GM23338 (cell line): ENCODE results near the gene USP49. TPM values are rescaled to one million over a fixed set of nuclear protein-coding genes. Genes with fewer than 3 reads are reported as not detected.

ENCODE experiments used
- ATAC-seq: fragments of 200-7000 bp; cut with Tn5 transposase; 3 replicates; pipeline ENCODE4 v1.9.1; 2020
- DNase-seq: peaks from one replicate; pipeline ENCODE4 v3.0.0-alpha.2; 2015; ENCODE audit warnings: low spot score
- H2AFZ ChIP-seq: fragments of 200-600 bp; sonication (generic); 2 replicates; pipeline ENCODE4 v1.8.0; 2016; ENCODE audit warnings: antibody characterized with exemption, mild to moderate bottlenecking, moderate library complexity
- H3F3A ChIP-seq: fragments of 200-600 bp; sonication (generic); replicated peaks from 2 replicates; pipeline ENCODE4 v1.8.0; 2017; ENCODE audit warnings: antibody characterized with exemption, mixed run types, low read depth
- H3K27ac ChIP-seq: fragments of 200-600 bp; sonication (generic); 2 replicates; pipeline ENCODE4 v1.6.1; 2016; ENCODE audit warnings: low read depth
- H3K27me3 ChIP-seq: fragments of 200-600 bp; sonication (generic); 2 replicates; pipeline ENCODE4 v1.8.0; 2016; ENCODE audit warnings: mild to moderate bottlenecking, mixed run types, moderate library complexity; ENCODE audit not compliant: insufficient read depth
- H3K36me3 ChIP-seq: fragments of 200-600 bp; sonication (generic); 2 replicates; pipeline ENCODE4 v1.8.0; 2016; ENCODE audit warnings: mild to moderate bottlenecking; ENCODE audit not compliant: insufficient read depth
- H3K4me1 ChIP-seq: fragments of 200-600 bp; sonication (generic); 2 replicates; pipeline ENCODE4 v1.8.0; 2016; ENCODE audit warnings: mild to moderate bottlenecking, moderate library complexity; ENCODE audit not compliant: insufficient read depth
- H3K4me2 ChIP-seq: fragments of 200-600 bp; sonication (generic); 2 replicates; pipeline ENCODE4 v1.7.1; 2017; ENCODE audit warnings: mixed run types
- H3K4me3 ChIP-seq: fragments of 200-600 bp; sonication (generic); 2 replicates; pipeline ENCODE4 v1.6.1; 2016; ENCODE audit warnings: mixed run types
- H3K79me2 ChIP-seq: fragments of 200-600 bp; sonication (generic); replicated peaks from 2 replicates; pipeline ENCODE4 v1.8.0; 2017; ENCODE audit warnings: mild to moderate bottlenecking; ENCODE audit not compliant: insufficient read depth
- H3K9me2 ChIP-seq: fragments of 200-600 bp; sonication (generic); 2 replicates; pipeline ENCODE4 v1.8.0; 2017; ENCODE audit not compliant: insufficient read depth
- H4K20me1 ChIP-seq: fragments of 200-600 bp; sonication (generic); replicated peaks from 2 replicates; pipeline ENCODE4 v1.8.0; 2017; ENCODE audit warnings: mild to moderate bottlenecking; ENCODE audit not compliant: insufficient read depth
- H3K27ac Mint-ChIP-seq: 2 replicates; pipeline ENCODE4 v1.8.0; 2020; ENCODE audit warnings: inconsistent platforms, mild to moderate bottlenecking, moderate library complexity, mixed read lengths
- H3K27me3 Mint-ChIP-seq: 3 replicates; pipeline ENCODE4 v1.8.0; 2022; ENCODE audit warnings: low read depth, mild to moderate bottlenecking, moderate library complexity, mixed read lengths, inconsistent platforms; ENCODE audit not compliant: insufficient read depth, poor library complexity
- H3K36me3 Mint-ChIP-seq: 3 replicates; pipeline ENCODE4 v1.8.0; 2021; ENCODE audit warnings: low read depth, mild to moderate bottlenecking, inconsistent platforms, moderate library complexity, mixed read lengths
- H3K4me1 Mint-ChIP-seq: 3 replicates; pipeline ENCODE4 v1.8.0; 2020; ENCODE audit warnings: mild to moderate bottlenecking, inconsistent platforms, mixed read lengths
- H3K4me3 Mint-ChIP-seq: 3 replicates; pipeline ENCODE4 v1.8.0; 2021; ENCODE audit warnings: moderate library complexity, mild to moderate bottlenecking, inconsistent platforms, mixed read lengths
- H3K9me3 Mint-ChIP-seq: 3 replicates; pipeline ENCODE4 v1.8.0; 2020; ENCODE audit warnings: moderate library complexity, mild to moderate bottlenecking, inconsistent platforms, mixed read lengths
- CREB1 ChIP-seq: fragments of 250-450 bp; sonication (Bioruptor Pico); IDR thresholded peaks from 2 replicates; pipeline ENCODE4 v1.5.0; 2020; ENCODE audit warnings: low read depth, mild to moderate bottlenecking, moderate library complexity
- CTCF ChIP-seq, 2 experiments: fragments of 200-600 bp in 1 of 2; sonication (generic) in 1 of 2; conservative IDR thresholded peaks; 2 replicates each; pipeline versions ENCODE4 v1.5.1 to v1.6.1; 2016 to 2017; ENCODE audit warnings: antibody characterized with exemption in 2 of 2, low read depth in 2 of 2, mild to moderate bottlenecking in 2 of 2, moderate library complexity in 1 of 2
- EZH2 ChIP-seq: fragments of 200-600 bp; sonication (generic); IDR thresholded peaks from one replicate; pipeline ENCODE4 v1.8.0; 2017; ENCODE audit warnings: antibody characterized with exemption, mild to moderate bottlenecking, low read depth; ENCODE audit not compliant: unreplicated experiment
- JUNB ChIP-seq: IDR thresholded peaks from one replicate; pipeline ENCODE4 v1.6.1; 2016; ENCODE audit warnings: antibody characterized with exemption; ENCODE audit not compliant: unreplicated experiment
- NANOG ChIP-seq: IDR thresholded peaks from 2 replicates; pipeline ENCODE4 v1.6.1; 2016; ENCODE audit warnings: antibody characterized with exemption, borderline replicate concordance
- POLR2AphosphoS5 ChIP-seq: IDR thresholded peaks from 2 replicates; pipeline ENCODE4 v1.6.1; 2016; ENCODE audit warnings: antibody characterized with exemption, low read depth
- STAT1 ChIP-seq: IDR thresholded peaks from one replicate; pipeline ENCODE4 v1.6.1; 2016; ENCODE audit warnings: antibody characterized with exemption; ENCODE audit not compliant: unreplicated experiment
- ZNF114 ChIP-seq: fragments of 250-450 bp; sonication (Bioruptor Pico); IDR thresholded peaks from 2 replicates; pipeline ENCODE4 v1.5.0; 2020; ENCODE audit warnings: mild to moderate bottlenecking, moderate library complexity
- ZNF331 ChIP-seq: fragments of 250-450 bp; sonication (Bioruptor Pico); IDR thresholded peaks from 2 replicates; pipeline ENCODE4 v1.5.0; 2020; ENCODE audit warnings: low read depth, mild to moderate bottlenecking, moderate library complexity
- polyA plus RNA-seq: library from polyadenylated mRNA; unstranded; fragments of >200 nt; fragmentation: Nextera tagmentation; extraction: Ambion mirVana; gene quantifications from 2 replicates; pipeline ENCODE4 v1.2.1, GENCODE V29; 2016
- total RNA-seq: library from RNA; depleted of rRNA; stranded (reverse); fragments of >200 nt; shearing (Covaris generic); gene quantifications from 2 replicates; pipeline ENCODE4 v1.2.3, GENCODE V29; 2014
- TF ChIP-seq, protein P1 (sequence below): IDR thresholded peaks from 2 replicates; pipeline ENCODE4 v1.6.1; 2016; ENCODE audit warnings: antibody characterized with exemption
- TF ChIP-seq, protein P2 (sequence below): fragments of 250-450 bp; sonication (Bioruptor Pico); IDR thresholded peaks from 2 replicates; pipeline ENCODE4 v1.5.0; 2020; ENCODE audit warnings: mild to moderate bottlenecking, moderate library complexity

The USP49 gene
- total and polyA plus RNA-seq, 2 experiments from 2014 or later, result 5.9 to 21.5 TPM

DNA sequence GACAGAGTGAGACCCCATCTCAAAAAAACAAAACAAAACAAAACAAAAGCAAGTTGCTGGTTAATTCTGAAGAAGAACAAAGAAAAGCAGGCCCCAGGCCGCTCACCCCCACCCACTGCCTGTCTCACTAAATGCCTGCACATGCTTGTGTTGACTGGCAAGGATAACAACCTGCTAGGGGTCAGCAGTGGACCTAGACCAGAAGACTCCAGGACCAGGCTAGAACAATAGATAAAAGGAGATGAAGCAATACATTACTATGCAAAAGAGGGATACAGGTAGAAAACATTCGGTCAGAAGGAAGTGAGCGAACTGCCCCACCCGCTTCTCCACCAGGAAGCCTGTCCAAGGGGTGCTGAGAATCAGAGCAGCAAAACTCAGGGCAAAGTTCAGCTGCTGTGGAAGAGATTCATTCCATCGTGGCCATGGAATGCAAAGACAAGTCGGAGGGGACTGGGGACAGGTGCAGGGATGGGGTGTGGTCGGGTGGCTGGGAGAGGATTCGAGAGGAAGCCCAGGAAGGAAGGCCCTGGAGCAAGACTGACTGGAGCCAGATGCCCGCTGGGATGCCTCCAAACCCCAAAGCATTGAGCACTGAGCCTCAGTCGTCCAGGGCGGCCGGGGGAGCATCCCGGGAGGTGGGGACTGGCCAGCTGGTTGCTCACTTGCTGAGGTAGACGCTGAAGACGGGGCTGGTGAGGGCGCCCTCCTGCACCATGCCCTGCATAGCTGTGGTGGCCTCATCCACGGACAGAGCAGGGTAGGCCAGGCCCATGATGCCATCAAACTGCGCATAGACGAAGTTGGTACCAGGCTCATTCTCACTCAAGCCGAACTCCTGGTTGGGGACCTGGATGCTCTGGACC lies 153.3 kb downstream of the USP49 start:
- Histone ChIP-seq H3K4me2 (no peak overlapping the region), H3F3A (no peaks in the 10 kb centered on the region), H3K27ac (no peak overlapping the region), H2AFZ (no peak overlapping the region; the same call in 1 of the 2 replicates), H3K4me3 (no peak overlapping the region), H3K4me1 (no peaks in the 10 kb centered on the region; the same call in 1 of the 2 replicates), H3K9me2 (no peaks in the 10 kb centered on the region), H3K79me2 (no peaks in the 10 kb centered on the region), H3K27me3 (no peaks in the 10 kb centered on the region), H3K36me3 (no peaks in the 10 kb centered on the region), H4K20me1 (no peaks in the 10 kb centered on the region)
- Mint-ChIP-seq H3K27me3 (no peaks in the 10 kb centered on the region), H3K4me3 (no peak overlapping the region), H3K27ac (no peak overlapping the region), H3K36me3 (no peaks in the 10 kb centered on the region), H3K4me1 (peaks cover 4% of the 10 kb centered on the region; the same call in 2 of the 3 replicates), H3K9me3 (no peaks in the 10 kb centered on the region)
- ATAC-seq, result no peak
- no peak for DNase-seq
- TF ChIP-seq ZNF114 (CRISPR knock-in tag) (no peak), POLR2AphosphoS5 (no peak), STAT1 (no peak), CREB1 (CRISPR knock-in tag) (no peak), JUNB (no peak), EZH2 (no peak), NANOG (no peak), ZNF331 (CRISPR knock-in tag) (no peak)
- TF ChIP-seq, protein P1, sequence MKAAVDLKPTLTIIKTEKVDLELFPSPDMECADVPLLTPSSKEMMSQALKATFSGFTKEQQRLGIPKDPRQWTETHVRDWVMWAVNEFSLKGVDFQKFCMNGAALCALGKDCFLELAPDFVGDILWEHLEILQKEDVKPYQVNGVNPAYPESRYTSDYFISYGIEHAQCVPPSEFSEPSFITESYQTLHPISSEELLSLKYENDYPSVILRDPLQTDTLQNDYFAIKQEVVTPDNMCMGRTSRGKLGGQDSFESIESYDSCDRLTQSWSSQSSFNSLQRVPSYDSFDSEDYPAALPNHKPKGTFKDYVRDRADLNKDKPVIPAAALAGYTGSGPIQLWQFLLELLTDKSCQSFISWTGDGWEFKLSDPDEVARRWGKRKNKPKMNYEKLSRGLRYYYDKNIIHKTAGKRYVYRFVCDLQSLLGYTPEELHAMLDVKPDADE, result no peak

DNA sequence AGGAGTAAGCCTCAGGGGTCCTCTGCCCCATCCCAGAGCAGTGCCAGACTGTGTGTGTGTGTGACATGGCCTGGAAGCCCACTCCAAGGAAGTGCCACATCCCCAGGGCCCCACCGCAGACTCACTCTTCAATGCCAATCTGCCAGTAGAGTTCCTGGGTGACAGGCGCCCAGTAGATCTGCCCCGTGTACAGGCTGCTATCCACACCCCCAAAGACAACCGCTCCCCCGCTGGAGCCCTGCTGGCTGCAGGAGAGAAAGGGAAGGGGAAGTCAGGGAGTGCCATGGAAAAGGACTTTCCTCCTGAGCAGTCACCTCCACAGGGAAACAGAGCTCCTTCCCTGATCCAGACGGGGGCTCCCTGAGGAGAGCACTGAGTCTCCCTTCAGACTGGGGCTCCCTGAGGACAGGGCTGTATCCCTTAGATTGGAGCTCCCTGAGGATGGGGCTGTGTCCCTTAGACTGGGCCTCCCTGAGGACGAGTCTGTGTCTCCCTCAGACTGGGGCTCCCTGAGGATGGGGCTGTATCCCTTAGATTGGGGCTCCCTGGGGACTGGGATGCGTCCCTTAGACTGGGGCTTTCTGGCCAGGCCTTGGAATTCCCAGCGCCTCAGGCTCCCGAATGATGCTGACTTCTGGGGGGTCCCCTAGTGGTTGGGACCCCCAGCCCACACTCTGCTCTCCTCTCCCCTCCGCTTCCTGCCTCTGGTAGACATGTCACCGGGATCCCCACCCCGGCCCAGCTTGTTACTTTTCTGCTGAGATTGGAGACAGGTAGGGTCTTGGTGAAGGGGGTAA lies 154.6 kb downstream of the USP49 start:
- Histone ChIP-seq H3K79me2 (no peaks in the 10 kb centered on the region), H3K27me3 (no peaks in the 10 kb centered on the region), H2AFZ (no peak overlapping the region; the same call in 1 of the 2 replicates), H3F3A (no peaks in the 10 kb centered on the region), H3K27ac (no peak overlapping the region), H3K9me2 (no peaks in the 10 kb centered on the region), H3K36me3 (no peaks in the 10 kb centered on the region), H3K4me3 (no peak overlapping the region), H3K4me1 (peaks cover 7% of the 10 kb centered on the region), H3K4me2 (no peak overlapping the region), H4K20me1 (no peaks in the 10 kb centered on the region)
- Mint-ChIP-seq H3K27me3 (peaks cover 5% of the 10 kb centered on the region), H3K4me1 (peaks cover 15% of the 10 kb centered on the region), H3K9me3 (no peaks in the 10 kb centered on the region), H3K27ac (no peak overlapping the region), H3K4me3 (no peak overlapping the region), H3K36me3 (no peaks in the 10 kb centered on the region)
- DNase-seq, result no peak
- ATAC-seq, result no peak
- TF ChIP-seq CTCF (conservative IDR thresholded peaks at IDR 0.05; ENCODE audit: low read depth in 2 of 2) (no peak), CREB1 (CRISPR knock-in tag) (no peak), ZNF114 (CRISPR knock-in tag) (no peak)
- TF ChIP-seq, protein P2, sequence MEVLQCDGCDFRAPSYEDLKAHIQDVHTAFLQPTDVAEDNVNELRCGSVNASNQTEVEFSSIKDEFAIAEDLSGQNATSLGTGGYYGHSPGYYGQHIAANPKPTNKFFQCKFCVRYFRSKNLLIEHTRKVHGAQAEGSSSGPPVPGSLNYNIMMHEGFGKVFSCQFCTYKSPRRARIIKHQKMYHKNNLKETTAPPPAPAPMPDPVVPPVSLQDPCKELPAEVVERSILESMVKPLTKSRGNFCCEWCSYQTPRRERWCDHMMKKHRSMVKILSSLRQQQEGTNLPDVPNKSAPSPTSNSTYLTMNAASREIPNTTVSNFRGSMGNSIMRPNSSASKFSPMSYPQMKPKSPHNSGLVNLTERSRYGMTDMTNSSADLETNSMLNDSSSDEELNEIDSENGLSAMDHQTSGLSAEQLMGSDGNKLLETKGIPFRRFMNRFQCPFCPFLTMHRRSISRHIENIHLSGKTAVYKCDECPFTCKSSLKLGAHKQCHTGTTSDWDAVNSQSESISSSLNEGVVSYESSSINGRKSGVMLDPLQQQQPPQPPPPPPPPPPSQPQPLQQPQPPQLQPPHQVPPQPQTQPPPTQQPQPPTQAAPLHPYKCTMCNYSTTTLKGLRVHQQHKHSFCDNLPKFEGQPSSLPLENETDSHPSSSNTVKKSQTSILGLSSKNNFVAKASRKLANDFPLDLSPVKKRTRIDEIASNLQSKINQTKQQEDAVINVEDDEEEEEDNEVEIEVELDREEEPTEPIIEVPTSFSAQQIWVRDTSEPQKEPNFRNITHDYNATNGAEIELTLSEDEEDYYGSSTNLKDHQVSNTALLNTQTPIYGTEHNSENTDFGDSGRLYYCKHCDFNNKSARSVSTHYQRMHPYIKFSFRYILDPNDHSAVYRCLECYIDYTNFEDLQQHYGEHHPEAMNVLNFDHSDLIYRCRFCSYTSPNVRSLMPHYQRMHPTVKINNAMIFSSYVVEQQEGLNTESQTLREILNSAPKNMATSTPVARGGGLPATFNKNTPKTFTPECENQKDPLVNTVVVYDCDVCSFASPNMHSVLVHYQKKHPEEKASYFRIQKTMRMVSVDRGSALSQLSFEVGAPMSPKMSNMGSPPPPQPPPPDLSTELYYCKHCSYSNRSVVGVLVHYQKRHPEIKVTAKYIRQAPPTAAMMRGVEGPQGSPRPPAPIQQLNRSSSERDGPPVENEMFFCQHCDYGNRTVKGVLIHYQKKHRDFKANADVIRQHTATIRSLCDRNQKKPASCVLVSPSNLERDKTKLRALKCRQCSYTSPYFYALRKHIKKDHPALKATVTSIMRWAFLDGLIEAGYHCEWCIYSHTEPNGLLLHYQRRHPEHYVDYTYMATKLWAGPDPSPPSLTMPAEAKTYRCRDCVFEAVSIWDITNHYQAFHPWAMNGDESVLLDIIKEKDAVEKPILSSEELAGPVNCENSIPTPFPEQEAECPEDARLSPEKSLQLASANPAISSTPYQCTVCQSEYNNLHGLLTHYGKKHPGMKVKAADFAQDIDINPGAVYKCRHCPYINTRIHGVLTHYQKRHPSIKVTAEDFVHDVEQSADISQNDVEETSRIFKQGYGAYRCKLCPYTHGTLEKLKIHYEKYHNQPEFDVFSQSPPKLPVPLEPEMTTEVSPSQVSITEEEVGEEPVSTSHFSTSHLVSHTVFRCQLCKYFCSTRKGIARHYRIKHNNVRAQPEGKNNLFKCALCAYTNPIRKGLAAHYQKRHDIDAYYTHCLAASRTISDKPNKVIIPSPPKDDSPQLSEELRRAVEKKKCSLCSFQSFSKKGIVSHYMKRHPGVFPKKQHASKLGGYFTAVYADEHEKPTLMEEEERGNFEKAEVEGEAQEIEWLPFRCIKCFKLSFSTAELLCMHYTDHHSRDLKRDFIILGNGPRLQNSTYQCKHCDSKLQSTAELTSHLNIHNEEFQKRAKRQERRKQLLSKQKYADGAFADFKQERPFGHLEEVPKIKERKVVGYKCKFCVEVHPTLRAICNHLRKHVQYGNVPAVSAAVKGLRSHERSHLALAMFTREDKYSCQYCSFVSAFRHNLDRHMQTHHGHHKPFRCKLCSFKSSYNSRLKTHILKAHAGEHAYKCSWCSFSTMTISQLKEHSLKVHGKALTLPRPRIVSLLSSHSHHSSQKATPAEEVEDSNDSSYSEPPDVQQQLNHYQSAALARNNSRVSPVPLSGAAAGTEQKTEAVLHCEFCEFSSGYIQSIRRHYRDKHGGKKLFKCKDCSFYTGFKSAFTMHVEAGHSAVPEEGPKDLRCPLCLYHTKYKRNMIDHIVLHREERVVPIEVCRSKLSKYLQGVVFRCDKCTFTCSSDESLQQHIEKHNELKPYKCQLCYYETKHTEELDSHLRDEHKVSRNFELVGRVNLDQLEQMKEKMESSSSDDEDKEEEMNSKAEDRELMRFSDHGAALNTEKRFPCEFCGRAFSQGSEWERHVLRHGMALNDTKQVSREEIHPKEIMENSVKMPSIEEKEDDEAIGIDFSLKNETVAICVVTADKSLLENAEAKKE (CRISPR knock-in tag), result no peak
